ENCODE results near the gene ZNF121.
"Not testable (repeated sequence)": the region's sequence is repeated elsewhere in the genome, so short reads cannot be mapped to it uniquely, and the experiment has no call there.

Gene ZNF121

DNA sequence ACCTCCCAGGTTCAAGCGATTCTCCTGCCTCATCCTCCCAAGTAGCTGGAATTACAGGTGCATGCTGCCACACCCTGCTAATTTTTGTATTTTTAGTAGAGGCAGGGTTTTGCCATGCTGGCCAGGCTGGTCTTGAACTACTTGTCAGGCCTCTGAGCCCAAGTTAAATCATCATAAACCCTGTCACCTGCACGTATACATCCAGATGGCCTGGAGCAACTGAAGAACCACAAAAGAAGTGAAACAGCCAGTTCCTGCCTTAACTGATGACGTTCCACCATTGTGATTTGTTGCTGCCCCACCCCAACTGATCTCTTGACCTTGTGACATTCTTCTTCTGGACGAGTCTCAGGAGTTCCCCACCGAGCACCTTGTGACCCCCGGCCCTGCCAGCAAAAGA lies 45.1 kb downstream of the ZNF121 start:
- H3K9ac ChIP-seq (ENCODE audit: low read depth in 1 of 2, low read length in 2 of 2); H3K4me1 ChIP-seq (ENCODE audit: control insufficient read depth in 2 of 2, insufficient read depth in 2 of 2, low read length in 2 of 2); H3K27me3 ChIP-seq (ENCODE audit: control insufficient read depth in 2 of 2, insufficient read depth in 2 of 2, low read length in 2 of 2); H3K9me3 ChIP-seq (ENCODE audit: control insufficient read depth in 2 of 2, low read length in 2 of 2): not testable (repeated sequence)
- Histone ChIP-seq H3K27ac (ENCODE audit: low read depth in 2 of 2, low read length in 2 of 2) (peak overlapping the region; percentile 93 to 95), H3K4me3 (ENCODE audit: low read length in 2 of 2) (peak overlapping the region; percentile 88 to 90), H3K36me3 (ENCODE audit: control insufficient read depth in 2 of 2, insufficient read depth in 2 of 2, low read length in 2 of 2) (peaks cover 18 to 19% of the 10 kb centered on the region in 2 donors)

- H3K9ac ChIP-seq (ENCODE audit: low read depth in 1 of 2, low read length in 2 of 2): peak within 1 kb of the TSS; percentile 94 to 97
- H3K4me1 ChIP-seq (ENCODE audit: control insufficient read depth in 2 of 2, insufficient read depth in 2 of 2, low read length in 2 of 2): peaks cover 0 to 6% of the 10 kb centered on the region in 2 donors
- peaks cover 26 to 27% of the 10 kb centered on the region in 2 donors for H3K36me3 ChIP-seq (ENCODE audit: control insufficient read depth in 2 of 2, insufficient read depth in 2 of 2, low read length in 2 of 2)
- peak within 1 kb of the TSS; percentile 93 to 95 for H3K27ac ChIP-seq (ENCODE audit: low read depth in 2 of 2, low read length in 2 of 2)
- H3K4me3 ChIP-seq (ENCODE audit: low read length in 2 of 2): peak within 1 kb of the TSS; percentile 88 to 90
- no peaks in the 10 kb centered on the region for H3K27me3 ChIP-seq (ENCODE audit: control insufficient read depth in 2 of 2, insufficient read depth in 2 of 2, low read length in 2 of 2)
- peaks cover 6 to 9% of the 10 kb centered on the region in 2 donors for H3K9me3 ChIP-seq (ENCODE audit: control insufficient read depth in 2 of 2, low read length in 2 of 2)
Measured at GRCh38 chr19:9538183-9539058, 45.9 kb downstream of the ZNF121 start, which contains the start of gene ZNF426. Gene ZNF426 (minus strand): TSS chr19:9538645. CDS start chr19:9536232, 2,413 bp downstream.

DNA sequence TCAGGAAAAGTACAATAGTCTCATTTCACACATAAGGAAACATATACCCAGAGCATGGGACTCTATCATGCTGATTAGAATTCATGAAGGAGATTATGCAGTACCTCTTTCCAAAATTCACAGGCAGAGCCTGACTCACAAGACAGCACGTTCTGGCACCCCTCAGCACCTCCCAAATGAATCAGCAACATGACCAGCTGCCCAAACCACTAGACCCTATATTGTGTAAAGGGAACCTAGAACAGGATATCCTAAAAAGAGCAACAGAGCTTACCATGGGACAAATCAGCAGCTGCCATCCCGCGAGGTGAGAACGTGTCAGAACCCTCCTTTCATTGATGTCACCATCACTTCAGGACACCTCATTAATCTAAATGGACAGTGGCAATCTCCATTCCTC lies 48.4 kb downstream of the ZNF121 start:
- Histone ChIP-seq H3K27me3 (ENCODE audit: control insufficient read depth in 2 of 2, insufficient read depth in 2 of 2, low read length in 2 of 2) (no peaks in the 10 kb centered on the region), H3K4me3 (ENCODE audit: low read length in 2 of 2) (no peak overlapping the region), H3K9ac (ENCODE audit: low read depth in 1 of 2, low read length in 2 of 2) (no peak overlapping the region), H3K9me3 (ENCODE audit: control insufficient read depth in 2 of 2, low read length in 2 of 2) (peaks cover 18 to 19% of the 10 kb centered on the region in 2 donors), H3K36me3 (ENCODE audit: control insufficient read depth in 2 of 2, insufficient read depth in 2 of 2, low read length in 2 of 2) (peaks cover 49 to 51% of the 10 kb centered on the region in 2 donors), H3K4me1 (ENCODE audit: control insufficient read depth in 2 of 2, insufficient read depth in 2 of 2, low read length in 2 of 2) (peaks cover 0 to 6% of the 10 kb centered on the region in 2 donors), H3K27ac (ENCODE audit: low read depth in 2 of 2, low read length in 2 of 2) (no peak overlapping the region)

DNA sequence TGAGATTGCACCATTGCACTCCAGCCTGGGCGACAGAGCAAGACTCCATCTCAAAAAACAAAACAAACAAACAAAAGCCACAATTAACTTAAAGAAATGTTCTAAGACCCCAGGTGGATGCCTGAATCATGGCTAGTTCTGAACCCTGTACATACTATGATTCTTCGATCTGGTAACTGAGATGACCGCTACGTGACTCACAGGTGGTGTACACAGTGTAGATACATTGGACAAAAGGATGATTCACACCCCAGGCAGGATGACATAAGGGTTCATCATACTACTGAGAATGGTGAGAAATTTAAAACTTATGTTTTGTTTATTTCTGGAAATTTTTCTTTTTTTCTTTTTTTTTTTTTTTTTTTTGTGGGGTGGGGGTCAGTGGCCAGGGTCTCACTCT lies 52.4 kb downstream of the ZNF121 start:
- Histone ChIP-seq H3K27me3 (ENCODE audit: control insufficient read depth in 2 of 2, insufficient read depth in 2 of 2, low read length in 2 of 2) (no peaks in the 10 kb centered on the region), H3K36me3 (ENCODE audit: control insufficient read depth in 2 of 2, insufficient read depth in 2 of 2, low read length in 2 of 2) (peaks cover 78 to 86% of the 10 kb centered on the region in 2 donors), H3K4me1 (ENCODE audit: control insufficient read depth in 2 of 2, insufficient read depth in 2 of 2, low read length in 2 of 2) (no peaks in the 10 kb centered on the region), H3K27ac (ENCODE audit: low read depth in 2 of 2, low read length in 2 of 2) (no peak overlapping the region), H3K4me3 (ENCODE audit: low read length in 2 of 2) (peak overlapping the region in 1 of 2 donors; percentile 37), H3K9me3 (ENCODE audit: control insufficient read depth in 2 of 2, low read length in 2 of 2) (peaks cover 47 to 54% of the 10 kb centered on the region in 2 donors), H3K9ac (ENCODE audit: low read depth in 1 of 2, low read length in 2 of 2) (no peak overlapping the region)

- Histone ChIP-seq H3K27ac (ENCODE audit: low read depth in 2 of 2, low read length in 2 of 2) (no peak overlapping the region), H3K9ac (ENCODE audit: low read depth in 1 of 2, low read length in 2 of 2) (no peak overlapping the region), H3K27me3 (ENCODE audit: control insufficient read depth in 2 of 2, insufficient read depth in 2 of 2, low read length in 2 of 2) (no peaks in the 10 kb centered on the region), H3K4me3 (ENCODE audit: low read length in 2 of 2) (peak overlapping the region; percentile 40 to 49), H3K4me1 (ENCODE audit: control insufficient read depth in 2 of 2, insufficient read depth in 2 of 2, low read length in 2 of 2) (no peaks in the 10 kb centered on the region), H3K9me3 (ENCODE audit: control insufficient read depth in 2 of 2, low read length in 2 of 2) (peaks cover 59 to 63% of the 10 kb centered on the region in 2 donors), H3K36me3 (ENCODE audit: control insufficient read depth in 2 of 2, insufficient read depth in 2 of 2, low read length in 2 of 2) (peaks cover 56 to 63% of the 10 kb centered on the region in 2 donors)
Measured at GRCh38 chr19:9528757-9529336, 55.5 kb downstream of the ZNF121 start.

- H3K9ac ChIP-seq (ENCODE audit: low read depth in 1 of 2, low read length in 2 of 2): no peak overlapping the region
Measured at GRCh38 chr19:9523885-9524474, 60.3 kb downstream of the ZNF121 start.

More at GRCh38 chr19:9523885-9524474, 60.3 kb downstream of the ZNF121 start:
- H3K4me1 ChIP-seq (ENCODE audit: control insufficient read depth in 2 of 2, insufficient read depth in 2 of 2, low read length in 2 of 2): no peaks in the 10 kb centered on the region
- H3K36me3 ChIP-seq (ENCODE audit: control insufficient read depth in 2 of 2, insufficient read depth in 2 of 2, low read length in 2 of 2): peaks cover 10 to 16% of the 10 kb centered on the region in 2 donors
- H3K9me3 ChIP-seq (ENCODE audit: control insufficient read depth in 2 of 2, low read length in 2 of 2): peaks cover 45 to 47% of the 10 kb centered on the region in 2 donors
- H3K27ac ChIP-seq (ENCODE audit: low read depth in 2 of 2, low read length in 2 of 2): no peak overlapping the region
- no peak overlapping the region for H3K4me3 ChIP-seq (ENCODE audit: low read length in 2 of 2)
- no peaks in the 10 kb centered on the region for H3K27me3 ChIP-seq (ENCODE audit: control insufficient read depth in 2 of 2, insufficient read depth in 2 of 2, low read length in 2 of 2)
